ENCODE data around the gene RPP25L. TPM values are rescaled to one million over a fixed set of nuclear protein-coding genes. Genes with fewer than 3 reads are reported as not detected.
A peak's percentile ranks its signal among the peaks of the same experiment; 100 is the strongest.

The RPP25L gene
- total RNA-seq, 1 experiment from 2014 or later = 17.2 TPM

- Histone ChIP-seq H2BK120ac (ENCODE audit: low read depth, low read length, poor library complexity, severe bottlenecking) (no peak overlapping the region), H3K9me3 (ENCODE audit: control insufficient read depth, low read depth, low read length) (no peaks in the 10 kb centered on the region), H3K27me3 (ENCODE audit: insufficient read depth, low read length) (peaks cover 66% of the 10 kb centered on the region), H2BK15ac (ENCODE audit: low read depth, low read length) (no peak overlapping the region), H3K79me2 (ENCODE audit: insufficient read depth, low read length) (no peaks in the 10 kb centered on the region), H3K23ac (ENCODE audit: insufficient read length, low read depth, low read length) (no peak overlapping the region), H4K5ac (ENCODE audit: insufficient read length, low read depth, low read length) (no peak overlapping the region), H4K8ac (replicated peaks; ENCODE audit: insufficient read length, low read depth, low read length) (no peak overlapping the region), H3K4me2 (ENCODE audit: insufficient read depth, insufficient read length, low read length) (peak overlapping the region; percentile 47), H3K9ac (ENCODE audit: extremely low read depth, insufficient read length, low read length) (no peak overlapping the region), H3K18ac (ENCODE audit: insufficient read length, low read depth, low read length) (no peak overlapping the region), H2BK12ac (ENCODE audit: insufficient read length, low read depth, low read length) (no peak overlapping the region), H4K91ac (ENCODE audit: insufficient read length, low read depth, low read length) (no peak overlapping the region), H3K14ac (ENCODE audit: insufficient read depth, low read length) (no peak overlapping the region), H3K79me1 (ENCODE audit: insufficient read depth, low read depth, low read length, poor library complexity, severe bottlenecking) (no peaks in the 10 kb centered on the region), H3K4ac (ENCODE audit: low read depth, low read length) (no peak overlapping the region), H2BK5ac (ENCODE audit: insufficient read length, low read length) (no peak overlapping the region), H3K23me2 (ENCODE audit: insufficient read length, low read depth, low read length, poor library complexity, severe bottlenecking) (peaks cover 21% of the 10 kb centered on the region), H3K27ac (ENCODE audit: insufficient read length, low read depth, low read length) (no peak overlapping the region), H2AFZ (ENCODE audit: low read length) (no peak overlapping the region), H3T11ph (ENCODE audit: low read length) (no peak overlapping the region), H2BK20ac (ENCODE audit: low read depth, low read length, poor library complexity, severe bottlenecking) (no peak overlapping the region), H4K20me1 (ENCODE audit: control insufficient read depth, insufficient read depth, insufficient read length) (peaks cover 4% of the 10 kb centered on the region), H3K4me1 (ENCODE audit: insufficient read depth, low read length) (peaks cover 5% of the 10 kb centered on the region; the same call in 1 of the 2 replicates), H2AK5ac (ENCODE audit: insufficient read length, low read length) (no peak overlapping the region), H3K56ac (ENCODE audit: insufficient read length, low read depth, low read length) (no peak overlapping the region)
- Mint-ChIP-seq H3K9me3 (no peaks in the 10 kb centered on the region; a peak in 2 of 5 replicates), H3K4me3 (peak overlapping the region; percentile 69 to 90; a peak in 4 of 5 replicates), H3K4me1 (peaks cover 23 to 40% of the 10 kb centered on the region in 2 experiments), H3K27me3 (ENCODE audit: low read depth) (peaks cover 94% of the 10 kb centered on the region), H3K36me3 (ENCODE audit: insufficient read depth in 1 of 3, low read depth in 3 of 3) (peaks cover 0 to 2% (median 0%) of the 10 kb centered on the region in 3 experiments; a peak in 1 of 7 replicates), H3K27ac (no peak overlapping the region)
- peak; percentile 89 for DNase-seq
- TF ChIP-seq CTCF (conservative IDR thresholded peaks at IDR 0.05) = peak; percentile 96
- WGBS (ENCODE audit: extremely low coverage, insufficient read length, low lambda C conversion rate) = no CpG with 5 or more reads among the region's 60 CpGs
Observed at GRCh38 chr9:34591248-34591916, 20.5 kb downstream of the RPP25L start.
